Tibial artery (tissue), 4 donors: ENCODE results near the gene MTHFSD.

Source experiments
- DNase-seq, 2 donors: peaks; one replicate each; pipeline ENCODE4 v3.0.0-alpha.2; 2019
- H3K27ac ChIP-seq, 2 donors: fragments of 200-600 bp; sonication (generic) in 1 of 2; 1 replicate in 1 of 2; 2 replicates in 1 of 2; pipeline ENCODE4 v1.5.1; 2018 to 2019; ENCODE audit warnings: mild to moderate bottlenecking in 1 of 2
- H3K27me3 ChIP-seq, 2 donors: fragments of 200-600 bp; sonication (generic) in 1 of 2; one replicate each; pipeline versions ENCODE4 v1.5.1 to v1.6.0; 2016 to 2019
- H3K36me3 ChIP-seq, 3 donors: fragments of 200-600 bp; sonication (generic) in 2 of 3; one replicate each; pipeline ENCODE4 v1.5.1; 2016 to 2019; ENCODE audit warnings: mild to moderate bottlenecking in 2 of 3
- H3K4me1 ChIP-seq, 4 donors: fragments of 200-600 bp; sonication (generic) in 2 of 4; 1 replicate in 3 of 4; 2 replicates in 1 of 4; pipeline ENCODE4 v1.5.1; 2016 to 2019
- H3K4me3 ChIP-seq, 2 donors: fragments of 200-600 bp; sonication (generic) in 1 of 2; 1 replicate in 1 of 2; 2 replicates in 1 of 2; pipeline ENCODE4 v1.5.1; 2018 to 2019; ENCODE audit warnings: mild to moderate bottlenecking in 2 of 2
- H3K9me3 ChIP-seq, 3 donors: fragments of 200-600 bp; sonication (generic) in 1 of 3; one replicate each; pipeline ENCODE4 v1.5.1; 2016 to 2019
- CTCF ChIP-seq, 2 experiments: fragments of 200-600 bp in 1 of 2; fragments of 450-650 bp in 1 of 2; IDR thresholded peaks; one replicate each; pipeline ENCODE4 v1.5.1; 2017 to 2019; ENCODE audit warnings: antibody characterized with exemption in 2 of 2, mild to moderate bottlenecking in 1 of 2, moderate library complexity in 1 of 2
- intact Hi-C: fragments of 100-400 bp; cut with DNase I; formaldehyde crosslinking; loops from one replicate; pipeline ENCODE4 v1.15.0; 2023; ENCODE audit warnings: low total_unique reads

The MTHFSD gene

GRCh38 chr16:86490859-86491639, 64.0 kb downstream of the MTHFSD start:
- H3K36me3 ChIP-seq: no peaks in the 10 kb centered on the region
- DNase-seq: no peak
- TF ChIP-seq CTCF (IDR thresholded peaks at IDR 0.05): no peak
- peaks cover 0 to 99% of the 10 kb centered on the region in 2 donors for H3K27me3 ChIP-seq
- H3K4me3 ChIP-seq: no peak overlapping the region
- intact Hi-C loops: no loop called here
- H3K27ac ChIP-seq: no peak overlapping the region
- peaks cover 0 to 6% (median 0%) of the 10 kb centered on the region in 4 donors for H3K4me1 ChIP-seq
- peaks cover 0 to 13% (median 0%) of the 10 kb centered on the region in 3 donors for H3K9me3 ChIP-seq

- peaks cover 0 to 90% of the 10 kb centered on the region in 2 donors for H3K27me3 ChIP-seq
- peaks cover 0 to 29% (median 20%) of the 10 kb centered on the region in 3 donors for H3K9me3 ChIP-seq
- H3K27ac ChIP-seq: no peak overlapping the region
- intact Hi-C loops: no loop called here
- no peak for TF ChIP-seq CTCF (IDR thresholded peaks at IDR 0.05)
- no peaks in the 10 kb centered on the region for H3K4me1 ChIP-seq
- H3K4me3 ChIP-seq: no peak overlapping the region
- no peaks in the 10 kb centered on the region for H3K36me3 ChIP-seq
- no peak for DNase-seq
These were observed 69.3 kb downstream of the MTHFSD start for GRCh38 chr16:86485746-86486145.

GRCh38 chr16:86484240-86484639, 70.8 kb downstream of the MTHFSD start:
- Histone ChIP-seq H3K4me1 (no peaks in the 10 kb centered on the region), H3K36me3 (no peaks in the 10 kb centered on the region), H3K4me3 (no peak overlapping the region), H3K27ac (no peak overlapping the region), H3K9me3 (peaks cover 0 to 22% (median 20%) of the 10 kb centered on the region in 3 donors), H3K27me3 (peaks cover 0 to 90% of the 10 kb centered on the region in 2 donors)
- intact Hi-C loops: no loop called here
- no peak for DNase-seq
- TF ChIP-seq CTCF (IDR thresholded peaks at IDR 0.05): no peak

GRCh38 chr16:86481607-86482006, 73.4 kb downstream of the MTHFSD start:
- Histone ChIP-seq H3K27me3 (peaks cover 0 to 87% of the 10 kb centered on the region in 2 donors), H3K4me3 (no peak overlapping the region), H3K4me1 (no peaks in the 10 kb centered on the region), H3K9me3 (peaks cover 0 to 20% (median 17%) of the 10 kb centered on the region in 3 donors), H3K27ac (no peak overlapping the region), H3K36me3 (no peaks in the 10 kb centered on the region)
- intact Hi-C loops: no loop called here
- no peak for DNase-seq
- TF ChIP-seq CTCF (IDR thresholded peaks at IDR 0.05): no peak

GRCh38 chr16:86480444-86480843, 74.6 kb downstream of the MTHFSD start:
- Histone ChIP-seq H3K27ac (no peak overlapping the region), H3K4me3 (no peak overlapping the region), H3K4me1 (no peaks in the 10 kb centered on the region), H3K36me3 (no peaks in the 10 kb centered on the region), H3K9me3 (peaks cover 0 to 20% (median 17%) of the 10 kb centered on the region in 3 donors), H3K27me3 (peaks cover 0 to 86% of the 10 kb centered on the region in 2 donors)
- no peak for TF ChIP-seq CTCF (IDR thresholded peaks at IDR 0.05)
- no peak for DNase-seq
- intact Hi-C loops: no loop called here
